Panc1 (cell line): ENCODE results near the gene BAZ2B. TPM values are rescaled to one million over a fixed set of nuclear protein-coding genes. Genes with fewer than 3 reads are reported as not detected.

ENCODE experiments used
- ATAC-seq: fragments of 200-7000 bp; cut with Tn5 transposase; 2 replicates; pipeline ENCODE4 v1.9.1; 2020; ENCODE audit warnings: mild to moderate bottlenecking, moderate library complexity
- BruUV-seq: library from RNA; stranded (reverse); fragments of 400-500 nt; replicated peaks from 2 replicates; lab custom pipeline; 2021; lab: Mats Ljungman, UMichigan
- CTCF ChIA-PET: fragments of 300-600 bp; sonication (Branson Sonifier 250); formaldehyde crosslinking; loops from one replicate; lab custom pipeline; 2022; ENCODE audit warnings: antibody characterized with exemption; lab: Charles Lee
- POLR2A ChIA-PET: fragments of 300-600 bp; sonication (Branson Sonifier 250); formaldehyde crosslinking; loops from one replicate; lab custom pipeline; 2022; ENCODE audit warnings: antibody characterized with exemption; lab: Charles Lee
- DNase-seq: peaks from one replicate; pipeline ENCODE4 v3.0.0-alpha.2; 2010; ENCODE audit warnings: low read depth, low spot score
- H3K27ac ChIP-seq: 2 replicates; pipeline ENCODE4 v1.5.1; 2011; ENCODE audit warnings: mild to moderate bottlenecking, low read length, inconsistent platforms
- H3K27me3 ChIP-seq: fragments of 200-500 bp; sonication (Bioruptor generic); 2 replicates; pipeline ENCODE4 v1.6.0; 2014; ENCODE audit warnings: low read length, inconsistent platforms; ENCODE audit not compliant: control insufficient read depth, insufficient read depth
- H3K36me3 ChIP-seq: fragments of 200-500 bp; sonication (Bioruptor generic); 2 replicates; pipeline ENCODE4 v1.5.1; 2014; ENCODE audit warnings: inconsistent platforms, mild to moderate bottlenecking, low read length, moderate library complexity; ENCODE audit not compliant: control insufficient read depth, insufficient read depth
- H3K4me1 ChIP-seq: 2 replicates; pipeline ENCODE4 v1.5.1; 2011; ENCODE audit warnings: inconsistent platforms, mild to moderate bottlenecking, low read length, moderate library complexity; ENCODE audit not compliant: control insufficient read depth, insufficient read depth
- H3K4me3 ChIP-seq, 2 experiments: 2 replicates each; pipeline ENCODE4 v1.5.1; 2011 to 2012; ENCODE audit warnings: low read depth in 2 of 2, low read length in 2 of 2, mild to moderate bottlenecking in 2 of 2, inconsistent platforms in 1 of 2, moderate library complexity in 1 of 2
- H3K9me3 ChIP-seq: fragments of 200-500 bp; sonication (Bioruptor generic); 2 replicates; pipeline ENCODE4 v1.5.1; 2014; ENCODE audit warnings: low read depth, mild to moderate bottlenecking, inconsistent platforms, low read length, moderate library complexity; ENCODE audit not compliant: control insufficient read depth, insufficient read depth
- CTCF ChIP-seq: fragments of 450-650 bp; IDR thresholded peaks from 2 replicates; pipeline ENCODE4 v1.5.1; 2017; ENCODE audit warnings: mild to moderate bottlenecking
- POLR2AphosphoS5 ChIP-seq: IDR thresholded peaks from 2 replicates; pipeline ENCODE4 v1.6.1; 2012; ENCODE audit warnings: mild to moderate bottlenecking, low read depth, low read length, moderate library complexity
- SIN3A ChIP-seq: IDR thresholded peaks from 2 replicates; pipeline ENCODE4 v1.6.1; 2012; ENCODE audit warnings: low read depth, mild to moderate bottlenecking, low read length, moderate library complexity, borderline replicate concordance; ENCODE audit not compliant: insufficient read depth
- TCF7L2 ChIP-seq: IDR thresholded peaks from 2 replicates; pipeline ENCODE4 v1.6.1; 2011; ENCODE audit warnings: mild to moderate bottlenecking, low read depth, low read length, inconsistent platforms
- in situ Hi-C: cut with HindIII; loops from 2 replicates; pipeline ENCODE4 v1.10.0; 2016; ENCODE audit warnings: low sequenced_read_pairs, low pct_unique_long_range_greater_than_20kb
- intact Hi-C: fragments of 100-400 bp; cut with micrococcal nuclease; formaldehyde crosslinking; loops from one replicate; pipeline ENCODE4 v1.10.0; 2022; ENCODE audit not compliant: unreplicated experiment
- total RNA-seq: library from RNA; stranded (reverse); gene quantifications from one replicate; pipeline ENCODE4 v1.2.1, GENCODE V29; 2021; ENCODE audit not compliant: unreplicated experiment
- TF ChIP-seq, protein P1 (sequence below), 2 experiments: IDR thresholded peaks; 2 replicates each; pipeline ENCODE4 v1.6.1; 2011 to 2012; ENCODE audit warnings: low read depth in 2 of 2, control low read depth in 1 of 2, low read length in 1 of 2, mild to moderate bottlenecking in 1 of 2, moderate library complexity in 1 of 2; ENCODE audit not compliant: insufficient read depth in 1 of 2

BAZ2B gene
- total RNA-seq, 1 experiment from 2014 or later = 38.6 TPM

GRCh38 chr2:159658881-159659873 lies 42.8 kb upstream of the BAZ2B start:
- H3K36me3 ChIP-seq = no peaks in the 10 kb centered on the region
- no peak overlapping the region for H3K4me3 ChIP-seq
- intact Hi-C loops (no loop called here), in situ Hi-C loops (no loop called here)
- H3K9me3 ChIP-seq = no peaks in the 10 kb centered on the region
- no TSS peak for BruUV-seq
- no peak overlapping the region for H3K27ac ChIP-seq
- no peak for TF ChIP-seq POLR2AphosphoS5
- TF ChIP-seq CTCF = no peak
- TF ChIP-seq TCF7L2 = no peak
- TF ChIP-seq SIN3A = no peak
- TF ChIP-seq, protein P1, sequence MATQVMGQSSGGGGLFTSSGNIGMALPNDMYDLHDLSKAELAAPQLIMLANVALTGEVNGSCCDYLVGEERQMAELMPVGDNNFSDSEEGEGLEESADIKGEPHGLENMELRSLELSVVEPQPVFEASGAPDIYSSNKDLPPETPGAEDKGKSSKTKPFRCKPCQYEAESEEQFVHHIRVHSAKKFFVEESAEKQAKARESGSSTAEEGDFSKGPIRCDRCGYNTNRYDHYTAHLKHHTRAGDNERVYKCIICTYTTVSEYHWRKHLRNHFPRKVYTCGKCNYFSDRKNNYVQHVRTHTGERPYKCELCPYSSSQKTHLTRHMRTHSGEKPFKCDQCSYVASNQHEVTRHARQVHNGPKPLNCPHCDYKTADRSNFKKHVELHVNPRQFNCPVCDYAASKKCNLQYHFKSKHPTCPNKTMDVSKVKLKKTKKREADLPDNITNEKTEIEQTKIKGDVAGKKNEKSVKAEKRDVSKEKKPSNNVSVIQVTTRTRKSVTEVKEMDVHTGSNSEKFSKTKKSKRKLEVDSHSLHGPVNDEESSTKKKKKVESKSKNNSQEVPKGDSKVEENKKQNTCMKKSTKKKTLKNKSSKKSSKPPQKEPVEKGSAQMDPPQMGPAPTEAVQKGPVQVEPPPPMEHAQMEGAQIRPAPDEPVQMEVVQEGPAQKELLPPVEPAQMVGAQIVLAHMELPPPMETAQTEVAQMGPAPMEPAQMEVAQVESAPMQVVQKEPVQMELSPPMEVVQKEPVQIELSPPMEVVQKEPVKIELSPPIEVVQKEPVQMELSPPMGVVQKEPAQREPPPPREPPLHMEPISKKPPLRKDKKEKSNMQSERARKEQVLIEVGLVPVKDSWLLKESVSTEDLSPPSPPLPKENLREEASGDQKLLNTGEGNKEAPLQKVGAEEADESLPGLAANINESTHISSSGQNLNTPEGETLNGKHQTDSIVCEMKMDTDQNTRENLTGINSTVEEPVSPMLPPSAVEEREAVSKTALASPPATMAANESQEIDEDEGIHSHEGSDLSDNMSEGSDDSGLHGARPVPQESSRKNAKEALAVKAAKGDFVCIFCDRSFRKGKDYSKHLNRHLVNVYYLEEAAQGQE (IDR thresholded peaks at IDR 0.05; ENCODE audit: insufficient read depth in 1 of 2, low read depth in 2 of 2, low read length in 1 of 2) = no peak
- ChIA-PET CTCF (no interaction called here), POLR2A (interaction anchor here (0.6 kb wide), 1 partner anchor 53 kb away, joined by 3 read pairs; no protein-coding TSS in a partner anchor)
- DNase-seq (no peak), ATAC-seq (no peak)
- no peaks in the 10 kb centered on the region for H3K4me1 ChIP-seq
- H3K27me3 ChIP-seq = no peaks in the 10 kb centered on the region

GRCh38 chr2:159653962-159654361 lies 37.6 kb upstream of the BAZ2B start:
- in situ Hi-C loops (no loop called here), intact Hi-C loops (no loop called here)
- no peaks in the 10 kb centered on the region for H3K9me3 ChIP-seq
- ChIA-PET POLR2A (no interaction called here), CTCF (no interaction called here)
- TF ChIP-seq CTCF (no peak), SIN3A (no peak), POLR2AphosphoS5 (no peak), TCF7L2 (no peak)
- TF ChIP-seq, protein P1 (IDR thresholded peaks at IDR 0.05; ENCODE audit: insufficient read depth in 1 of 2, low read depth in 2 of 2, low read length in 1 of 2) = no peak
- no peak for ATAC-seq
- no peak for DNase-seq
- H3K4me3 ChIP-seq = no peak overlapping the region
- H3K4me1 ChIP-seq = no peaks in the 10 kb centered on the region
- H3K27ac ChIP-seq = no peak overlapping the region
- no TSS peak for BruUV-seq
- no peaks in the 10 kb centered on the region for H3K27me3 ChIP-seq
- H3K36me3 ChIP-seq = no peaks in the 10 kb centered on the region
